HCT116 (cell line): Measurements from ENCODE around the gene WNT9A. TPM values are rescaled to one million over a fixed set of nuclear protein-coding genes. Genes with fewer than 3 reads are reported as not detected.

Experiments used
- ATAC-seq: fragments of 200-7000 bp; cut with Tn5 transposase; 2 replicates; pipeline ENCODE4 v1.9.1; 2020; ENCODE audit warnings: mild to moderate bottlenecking, moderate library complexity
- BruUV-seq: library from RNA; stranded (reverse); fragments of 400-500 nt; replicated peaks from 2 replicates; lab custom pipeline; 2021; lab: Mats Ljungman, UMichigan
- CTCF ChIA-PET: fragments of 300-600 bp; sonication (Branson Sonifier 250); formaldehyde crosslinking; loops from one replicate; lab custom pipeline; 2021; ENCODE audit warnings: antibody characterized with exemption; lab: Charles Lee
- POLR2A ChIA-PET: fragments of 300-600, 350-600 bp; sonication (Branson Sonifier 250); formaldehyde crosslinking; loops from one replicate; lab custom pipeline; 2021; ENCODE audit warnings: antibody characterized with exemption; lab: Charles Lee
- RAD21 ChIA-PET, 2 experiments: fragments of 300-600 bp; sonication (Branson Sonifier 250); formaldehyde crosslinking; loops; one replicate each; lab custom pipeline; 2023; ENCODE audit warnings: low total read pairs in 2 of 2; ENCODE audit not compliant: uncharacterized antibody in 2 of 2, unreplicated experiment in 2 of 2, low non-redundant PET in 1 of 2; lab: Charles Lee
- DNase-seq: peaks from one replicate; pipeline ENCODE4 v3.0.0-alpha.2; 2010; ENCODE audit warnings: low read depth, low spot score
- H2AFZ ChIP-seq: fragments of 200-600 bp; shearing (Covaris generic), sonication (generic); 2 replicates; pipeline ENCODE4 v1.6.1; 2017; ENCODE audit warnings: low read depth, mixed run types, mixed read lengths, antibody characterized with exemption, low read length; ENCODE audit not compliant: poor library complexity, severe bottlenecking
- H3K27ac ChIP-seq: 2 replicates; pipeline ENCODE4 v1.5.1; 2012; ENCODE audit warnings: low read depth, low read length
- H3K27me3 ChIP-seq: fragments of 200-600 bp; sonication (generic); 2 replicates; pipeline ENCODE4 v1.6.1; 2016; ENCODE audit warnings: mixed run types, low read length, mixed read lengths; ENCODE audit not compliant: insufficient read depth
- H3K36me3 ChIP-seq, 2 experiments: fragments of 200-500 bp in 1 of 2; fragments of 200-600 bp in 1 of 2; sonication (Bioruptor generic) in 1 of 2; sonication (generic) in 1 of 2; 2 replicates each; pipeline versions ENCODE4 v1.5.1 to v1.6.1; 2014 to 2016; ENCODE audit warnings: low read length in 2 of 2, inconsistent platforms in 1 of 2, mixed read lengths in 1 of 2, mixed run types in 1 of 2; ENCODE audit not compliant: insufficient read depth in 2 of 2, control insufficient read depth in 1 of 2
- H3K4me1 ChIP-seq, 2 experiments: fragments of 200-600 bp in 1 of 2; sonication (generic) in 1 of 2; 2 replicates each; pipeline versions ENCODE4 v1.5.1 to v1.6.1; 2012 to 2017; ENCODE audit warnings: low read length in 2 of 2, inconsistent platforms in 1 of 2, mild to moderate bottlenecking in 1 of 2, mixed read lengths in 1 of 2, mixed run types in 1 of 2, moderate library complexity in 1 of 2; ENCODE audit not compliant: insufficient read depth in 2 of 2, control insufficient read depth in 1 of 2
- H3K4me2 ChIP-seq: fragments of 200-600 bp; sonication (generic); 2 replicates; pipeline ENCODE4 v1.6.1; 2017; ENCODE audit warnings: mixed run types, low read length, mixed read lengths
- H3K4me3 ChIP-seq, 2 experiments: fragments of 200-600 bp in 1 of 2; sonication (generic) in 1 of 2; replicated peaks in 1 of 2; 2 replicates each; pipeline ENCODE4 v1.5.1; 2011 to 2016; ENCODE audit warnings: low read length in 2 of 2, control low read depth in 1 of 2, low read depth in 1 of 2, mild to moderate bottlenecking in 1 of 2, mixed read lengths in 1 of 2, mixed run types in 1 of 2
- H3K79me2 ChIP-seq: fragments of 200-600 bp; sonication (generic); 2 replicates; pipeline ENCODE4 v1.6.1; 2017; ENCODE audit warnings: mild to moderate bottlenecking, mixed run types, low read length, moderate library complexity, mixed read lengths; ENCODE audit not compliant: insufficient read depth
- H3K9ac ChIP-seq: fragments of 200-600 bp; sonication (generic); 2 replicates; pipeline ENCODE4 v1.6.1; 2016; ENCODE audit warnings: low read length, mixed read lengths
- H3K9me2 ChIP-seq: fragments of 200-600 bp; sonication (generic), shearing (Covaris generic); 2 replicates; pipeline ENCODE4 v1.6.1; 2017; ENCODE audit warnings: mixed run types, mild to moderate bottlenecking, moderate library complexity; ENCODE audit not compliant: insufficient read depth
- H3K9me3 ChIP-seq, 2 experiments: fragments of 200-500 bp in 1 of 2; fragments of 200-600 bp in 1 of 2; sonication (Bioruptor generic) in 1 of 2; sonication (generic) in 1 of 2; 2 replicates each; pipeline ENCODE4 v1.6.1; 2014 to 2017; ENCODE audit warnings: low read length in 2 of 2, mixed read lengths in 2 of 2, inconsistent platforms in 1 of 2, low read depth in 1 of 2, mild to moderate bottlenecking in 1 of 2, mixed run types in 1 of 2, moderate library complexity in 1 of 2; ENCODE audit not compliant: control insufficient read depth in 1 of 2, insufficient read depth in 1 of 2
- H4K20me1 ChIP-seq: fragments of 200-600 bp; sonication (generic), shearing (Covaris generic); 2 replicates; pipeline ENCODE4 v1.6.1; 2017; ENCODE audit warnings: mixed run types, mild to moderate bottlenecking, moderate library complexity; ENCODE audit not compliant: insufficient read depth
- ATF3 ChIP-seq: IDR thresholded peaks from 2 replicates; pipeline ENCODE4 v1.6.1; 2012
- CBX3 ChIP-seq: IDR thresholded peaks from 2 replicates; pipeline ENCODE4 v1.6.1; 2012; ENCODE audit warnings: low read depth
- CEBPB ChIP-seq: IDR thresholded peaks from 2 replicates; pipeline ENCODE4 v1.6.1; 2012; ENCODE audit warnings: low read depth
- EGR1 ChIP-seq: IDR thresholded peaks from 2 replicates; pipeline ENCODE4 v1.6.1; 2012; ENCODE audit warnings: low read depth
- EZH2 ChIP-seq: fragments of 200-600 bp; sonication (generic); IDR thresholded peaks from 2 replicates; pipeline ENCODE4 v1.6.1; 2017; ENCODE audit warnings: antibody characterized with exemption, mixed run types
- EZH2phosphoT487 ChIP-seq: fragments of 200-600 bp; IDR thresholded peaks from 2 replicates; pipeline ENCODE4 v1.6.1; 2018; ENCODE audit warnings: antibody characterized with exemption, borderline replicate concordance
- FOSL1 ChIP-seq: IDR thresholded peaks from 2 replicates; pipeline ENCODE4 v1.6.1; 2012; ENCODE audit warnings: low read depth
- POLR2AphosphoS5 ChIP-seq: IDR thresholded peaks from 2 replicates; pipeline ENCODE4 v1.6.1; 2011; ENCODE audit warnings: mild to moderate bottlenecking, low read depth, low read length, moderate library complexity
- RAD21 ChIP-seq: IDR thresholded peaks from 2 replicates; pipeline ENCODE4 v1.6.1; 2012; ENCODE audit warnings: low read depth, mild to moderate bottlenecking
- REST ChIP-seq: IDR thresholded peaks from 2 replicates; pipeline ENCODE4 v1.6.1; 2012; ENCODE audit warnings: low read depth
- SIN3A ChIP-seq: IDR thresholded peaks from 2 replicates; pipeline ENCODE4 v1.6.1; 2012; ENCODE audit warnings: low read depth
- SP1 ChIP-seq: IDR thresholded peaks from 2 replicates; pipeline ENCODE4 v1.6.1; 2012; ENCODE audit warnings: low read depth
- TCF7L2 ChIP-seq: IDR thresholded peaks from 2 replicates; pipeline ENCODE4 v1.7.0; 2011; ENCODE audit warnings: borderline replicate concordance, inconsistent platforms; ENCODE audit not compliant: insufficient read depth, insufficient read length; ENCODE audit errors: extremely low read depth
- YY1 ChIP-seq: IDR thresholded peaks from 2 replicates; pipeline ENCODE4 v1.6.1; 2011; ENCODE audit warnings: low read length, low read depth, moderate library complexity, mild to moderate bottlenecking; ENCODE audit not compliant: insufficient replicate concordance; ENCODE audit errors: extremely low read depth
- ZBTB33 ChIP-seq: IDR thresholded peaks from 2 replicates; pipeline ENCODE4 v1.6.1; 2011; ENCODE audit warnings: mild to moderate bottlenecking, low read length, moderate library complexity; ENCODE audit not compliant: insufficient replicate concordance; ENCODE audit errors: extremely low read depth
- ZFX ChIP-seq: fragments of 450-650 bp; IDR thresholded peaks from 2 replicates; pipeline ENCODE4 v1.6.1; 2017
- ZNF274 ChIP-seq: fragments of 200-500 bp; sonication (Bioruptor generic); IDR thresholded peaks from 2 replicates; pipeline ENCODE4 v1.6.1; 2014; ENCODE audit warnings: mild to moderate bottlenecking, low read depth, low read length, inconsistent platforms
- intact Hi-C: fragments of 100-400 bp; cut with micrococcal nuclease; formaldehyde crosslinking; loops from 2 replicates; pipeline ENCODE4 v1.10.0; 2022
- total RNA-seq: library from RNA; stranded (reverse); gene quantifications from one replicate; pipeline ENCODE4 v1.2.1, GENCODE V29; 2021; ENCODE audit not compliant: unreplicated experiment

Gene WNT9A
- total RNA-seq, 1 experiment from 2014 or later, result 5.6 TPM

GRCh38 chr1:227894831-227895451 lies 52.8 kb downstream of the WNT9A start (continued):
- TF ChIP-seq ZBTB33, result no peak

- Histone ChIP-seq H3K9me3 (no peaks in the 10 kb centered on the region), H3K27me3 (no peaks in the 10 kb centered on the region), H3K4me3 (no peak overlapping the region), H4K20me1 (no peaks in the 10 kb centered on the region), H3K9ac (no peak overlapping the region), H3K4me2 (no peak overlapping the region), H3K27ac (no peak overlapping the region), H3K79me2 (no peaks in the 10 kb centered on the region), H3K4me1 (peaks cover 5 to 27% of the 10 kb centered on the region in 2 experiments; a peak in 3 of 4 replicates), H2AFZ (no peak overlapping the region), H3K36me3 (no peaks in the 10 kb centered on the region), H3K9me2 (no peaks in the 10 kb centered on the region)
- intact Hi-C loops, result no loop called here
- DNase-seq (no peak), ATAC-seq (no peak)
- RAD21 ChIA-PET, result no interaction called here
- POLR2A ChIA-PET, result no interaction called here
- BruUV-seq, result no TSS peak
- CTCF ChIA-PET, result no interaction called here
- TF ChIP-seq REST (no peak), SIN3A (no peak), ZNF274 (no peak), ZFX (no peak), FOSL1 (no peak), YY1 (no peak), EZH2phosphoT487 (no peak), EGR1 (no peak), RAD21 (no peak), POLR2AphosphoS5 (no peak), CBX3 (no peak), TCF7L2 (no peak), CEBPB (no peak), SP1 (no peak), EZH2 (no peak), ATF3 (no peak)
These were observed 53.6 kb downstream of the WNT9A start for GRCh38 chr1:227893949-227894721.
